ENCODE data around the gene RNF133.

Gene RNF133

DNA sequence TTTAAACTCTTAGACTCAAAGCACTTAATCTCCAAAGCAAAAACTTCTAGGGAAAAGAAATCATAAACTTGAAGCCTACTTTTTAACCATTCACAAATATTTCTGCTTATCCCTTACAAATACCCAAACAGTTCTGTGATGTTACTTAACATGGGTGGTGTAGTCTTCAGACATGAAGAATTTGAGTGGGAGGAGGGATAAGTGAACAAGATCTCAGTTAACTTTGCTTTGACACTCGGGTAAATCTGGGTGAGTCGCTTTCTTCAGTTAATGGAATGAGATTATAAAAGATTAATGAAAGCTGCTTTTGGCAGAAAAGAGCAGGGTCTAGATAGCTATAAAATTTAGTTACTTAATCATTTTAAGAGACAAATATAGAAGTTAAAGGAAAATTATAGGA lies 47.5 kb downstream of the RNF133 start:
- no peak overlapping the region for H3K4me3 ChIP-seq (ENCODE audit: low read depth, low read length)
- TF ChIP-seq, protein P1, sequence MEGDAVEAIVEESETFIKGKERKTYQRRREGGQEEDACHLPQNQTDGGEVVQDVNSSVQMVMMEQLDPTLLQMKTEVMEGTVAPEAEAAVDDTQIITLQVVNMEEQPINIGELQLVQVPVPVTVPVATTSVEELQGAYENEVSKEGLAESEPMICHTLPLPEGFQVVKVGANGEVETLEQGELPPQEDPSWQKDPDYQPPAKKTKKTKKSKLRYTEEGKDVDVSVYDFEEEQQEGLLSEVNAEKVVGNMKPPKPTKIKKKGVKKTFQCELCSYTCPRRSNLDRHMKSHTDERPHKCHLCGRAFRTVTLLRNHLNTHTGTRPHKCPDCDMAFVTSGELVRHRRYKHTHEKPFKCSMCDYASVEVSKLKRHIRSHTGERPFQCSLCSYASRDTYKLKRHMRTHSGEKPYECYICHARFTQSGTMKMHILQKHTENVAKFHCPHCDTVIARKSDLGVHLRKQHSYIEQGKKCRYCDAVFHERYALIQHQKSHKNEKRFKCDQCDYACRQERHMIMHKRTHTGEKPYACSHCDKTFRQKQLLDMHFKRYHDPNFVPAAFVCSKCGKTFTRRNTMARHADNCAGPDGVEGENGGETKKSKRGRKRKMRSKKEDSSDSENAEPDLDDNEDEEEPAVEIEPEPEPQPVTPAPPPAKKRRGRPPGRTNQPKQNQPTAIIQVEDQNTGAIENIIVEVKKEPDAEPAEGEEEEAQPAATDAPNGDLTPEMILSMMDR (IDR thresholded peaks at IDR 0.05; ENCODE audit: insufficient read depth, low read depth, low read length, missing control alignments), result no peak
- no peak for DNase-seq (ENCODE audit: low read depth)

Data from GM12865 (cell line).